B cell (primary cell): ENCODE results near the gene GSC2. TPM values are rescaled to one million over a fixed set of nuclear protein-coding genes. Genes with fewer than 3 reads are reported as not detected.

Source experiments
- ATAC-seq: fragments of 200-7000 bp; cut with Tn5 transposase; one replicate; pipeline ENCODE4 v1.10.0; 2021; ENCODE audit warnings: low read depth, mild to moderate bottlenecking, moderate number of reproducible peaks, moderate library complexity
- CTCF ChIA-PET: fragments of 350-600 bp; sonication (Branson Sonifier 250); formaldehyde crosslinking; loops from one replicate; lab custom pipeline; 2021; ENCODE audit warnings: antibody characterized with exemption, inconsistent platforms; lab: Charles Lee
- POLR2A ChIA-PET: fragments of 350-600 bp; sonication (Branson Sonifier 250); formaldehyde crosslinking; loops from one replicate; lab custom pipeline; 2021; ENCODE audit warnings: antibody characterized with exemption; lab: Charles Lee
- DNase-seq: peaks from one replicate; pipeline ENCODE4 v3.0.0; 2013
- H2AFZ ChIP-seq: 2 replicates; pipeline ENCODE4 v1.6.1; 2012; ENCODE audit warnings: mild to moderate bottlenecking, low read depth, low read length; ENCODE audit not compliant: insufficient read depth, poor library complexity, severe bottlenecking
- H3K27ac ChIP-seq, 2 donors: 1 replicate in 1 of 2; 2 replicates in 1 of 2; pipeline ENCODE4 v1.5.1; 2012 to 2013; ENCODE audit warnings: low read length in 2 of 2, mild to moderate bottlenecking in 2 of 2, moderate library complexity in 1 of 2
- H3K27me3 ChIP-seq, 4 experiments: fragments of 200-600 bp in 1 of 4; sonication (generic) in 1 of 4; replicated peaks in 1 of 4; 1 replicate in 2 of 4; 2 replicates in 2 of 4; pipeline versions ENCODE4 v1.6.1 to v1.7.0; 2013 to 2016; ENCODE audit warnings: low read length in 3 of 4, mild to moderate bottlenecking in 2 of 4, mixed read lengths in 1 of 4, moderate library complexity in 1 of 4; ENCODE audit not compliant: insufficient read depth in 4 of 4, control insufficient read depth in 3 of 4; ENCODE audit errors: control extremely low read depth in 1 of 4
- H3K36me3 ChIP-seq, 2 experiments: replicated peaks in 1 of 2; 1 replicate in 1 of 2; 2 replicates in 1 of 2; pipeline versions ENCODE4 v1.6.1 to v1.7.1; 2013; ENCODE audit warnings: low read length in 1 of 2; ENCODE audit not compliant: insufficient read depth in 2 of 2, control insufficient read depth in 1 of 2; ENCODE audit errors: control extremely low read depth in 1 of 2, extremely low read depth in 1 of 2
- H3K4me1 ChIP-seq, 2 donors: fragments of 200-600 bp in 1 of 2; sonication (generic) in 1 of 2; 1 replicate in 1 of 2; 2 replicates in 1 of 2; pipeline versions ENCODE4 v1.5.1 to v1.6.1; 2013 to 2017; ENCODE audit warnings: low read length in 2 of 2; ENCODE audit not compliant: control insufficient read depth in 2 of 2, insufficient read depth in 2 of 2
- H3K4me2 ChIP-seq: replicated peaks from 2 replicates; pipeline ENCODE3; 2012; ENCODE audit warnings: mild to moderate bottlenecking, low read depth, low read length; ENCODE audit not compliant: poor library complexity, severe bottlenecking
- H3K4me3 ChIP-seq, 5 experiments: fragments of 200-600 bp in 1 of 5; sonication (generic) in 1 of 5; 1 replicate in 3 of 5; 2 replicates in 2 of 5; pipeline versions ENCODE4 v1.5.1 to v1.7.0; 2011 to 2016; ENCODE audit warnings: low read length in 4 of 5, mild to moderate bottlenecking in 4 of 5, low read depth in 2 of 5, control low read depth in 1 of 5, moderate library complexity in 1 of 5; ENCODE audit not compliant: insufficient read depth in 1 of 5; ENCODE audit errors: control extremely low read depth in 1 of 5, extremely low read depth in 1 of 5
- H3K79me2 ChIP-seq: fragments of 200-600 bp; sonication (generic); one replicate; pipeline ENCODE4 v1.6.0; 2016; ENCODE audit warnings: low read length; ENCODE audit not compliant: control insufficient read depth, insufficient read depth
- H3K9ac ChIP-seq: fragments of 200-600 bp; sonication (generic); 2 replicates; pipeline ENCODE4 v1.6.1; 2017; ENCODE audit warnings: mild to moderate bottlenecking, low read length, moderate library complexity
- H3K9me3 ChIP-seq, 3 donors: one replicate each; pipeline versions ENCODE4 v1.6.1 to v1.7.1; 2013; ENCODE audit warnings: low read length in 2 of 3; ENCODE audit not compliant: control insufficient read depth in 2 of 3, insufficient read depth in 1 of 3; ENCODE audit errors: control extremely low read depth in 1 of 3
- H4K20me1 ChIP-seq: 2 replicates; pipeline ENCODE4 v1.6.0; 2012; ENCODE audit warnings: mild to moderate bottlenecking, low read length; ENCODE audit not compliant: insufficient read depth, control insufficient read depth, poor library complexity, severe bottlenecking
- H3K27ac Mint-ChIP-seq: one replicate; pipeline ENCODE4 v1.8.0; 2021; ENCODE audit warnings: mixed read lengths
- H3K27me3 Mint-ChIP-seq: one replicate; pipeline ENCODE4 v1.8.0; 2021; ENCODE audit warnings: mixed read lengths
- H3K4me1 Mint-ChIP-seq: one replicate; pipeline ENCODE4 v1.8.0; 2021; ENCODE audit warnings: mixed read lengths
- H3K4me3 Mint-ChIP-seq: one replicate; pipeline ENCODE4 v1.8.0; 2021; ENCODE audit warnings: mixed read lengths
- H3K9me3 Mint-ChIP-seq: one replicate; pipeline ENCODE4 v1.8.0; 2022; ENCODE audit warnings: mixed read lengths; ENCODE audit not compliant: insufficient read depth
- CTCF ChIP-seq: fragments of 200-600 bp; IDR thresholded peaks from one replicate; pipeline ENCODE4 v1.8.0; 2022; ENCODE audit warnings: antibody characterized with exemption, mild to moderate bottlenecking
- EZH2 ChIP-seq: IDR thresholded peaks from 2 replicates; pipeline ENCODE4 v1.6.1; 2012; ENCODE audit warnings: borderline replicate concordance, low read depth, mild to moderate bottlenecking, moderate library complexity, low read length; ENCODE audit not compliant: insufficient read depth, poor library complexity, severe bottlenecking
- WGBS: methylation state at CpG from one replicate; pipeline ENCODE4 v1.1.5; 2013; ENCODE audit warnings: missing lambda C conversion rate; ENCODE audit not compliant: insufficient coverage; 5-methylcytosine and 5-hydroxymethylcytosine counted together
- intact Hi-C: fragments of 100-400 bp; cut with micrococcal nuclease; formaldehyde crosslinking; loops from one replicate; pipeline ENCODE4 v1.10.0; 2022
- polyA plus RNA-seq: library from polyadenylated mRNA; depleted of rRNA; stranded (reverse); fragments of >200 nt; gene quantifications from 2 replicates; pipeline ENCODE4 v1.2.3, GENCODE V29; 2012
- total RNA-seq, 2 donors: library from RNA; stranded (reverse); fragments of 120-200 nt in 1 of 2; gene quantifications; 1 replicate in 1 of 2; 2 replicates in 1 of 2; pipeline versions ENCODE4 v1.2.3 to v1.2.4, GENCODE V29; 2013 to 2022

The GSC2 gene
- total and polyA plus RNA-seq, 2 donors (not counting 1 experiment from before 2014, with no cell fraction given): not detected

DNA sequence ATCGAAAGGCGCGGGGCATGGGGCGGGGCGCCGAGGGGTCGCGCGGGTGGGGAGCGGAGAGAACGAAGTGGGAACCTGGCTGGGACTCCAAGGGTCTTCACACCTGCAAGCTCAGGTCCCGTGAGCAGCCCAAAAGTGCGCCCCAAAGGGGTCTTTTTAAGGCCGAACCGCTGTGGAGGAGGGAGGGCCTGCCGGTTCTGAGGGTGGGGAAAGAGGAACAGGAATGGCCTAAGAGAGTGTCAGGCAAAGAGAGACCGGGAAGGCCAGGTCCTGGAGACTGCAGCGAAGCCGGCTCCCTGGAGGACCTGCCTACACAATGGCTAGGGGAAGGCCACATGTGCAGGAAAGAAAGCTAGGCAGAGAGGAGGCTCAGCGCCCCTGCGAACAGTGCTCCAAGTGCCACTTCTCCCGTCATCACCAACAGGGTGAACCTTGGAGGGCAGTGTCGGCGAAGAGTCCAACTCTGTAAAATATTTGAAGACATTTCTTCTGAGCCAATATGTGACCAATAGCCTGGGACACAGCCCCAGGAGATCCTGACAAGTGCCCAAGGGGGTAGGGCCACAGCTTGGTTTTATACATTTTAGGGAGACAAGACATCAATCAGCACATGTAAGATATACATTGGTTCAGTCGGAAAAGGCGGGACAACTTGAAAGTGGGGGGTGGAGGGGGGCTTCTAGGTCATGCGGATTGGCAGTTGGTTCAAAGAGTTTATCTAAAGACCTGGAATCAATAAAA, 27.2 kb downstream of the GSC2 start:
- ATAC-seq (no peak), DNase-seq (no peak)
- no peaks in the 10 kb centered on the region for H3K27me3 ChIP-seq
- ChIA-PET POLR2A (interaction anchor here (0.6 to 1.8 kb wide), 5 partner anchors 22 to 1387 kb away, joined by 3 to 20 read pairs (median 3); partner anchors contain the start of genes CDC45, DGCR6 and ESS2), CTCF (interaction anchor here (1.4 to 2.8 kb wide), 3 partner anchors 11 to 22 kb away, joined by 3 to 9 read pairs (median 4); partner anchors contain the start of gene ESS2)
- H3K36me3 ChIP-seq: no peaks in the 10 kb centered on the region
- Mint-ChIP-seq H3K27me3 (no peaks in the 10 kb centered on the region), H3K27ac (peak overlapping the region; percentile 82), H3K4me3 (peak overlapping the region; percentile 91), H3K9me3 (no peaks in the 10 kb centered on the region), H3K4me1 (peaks cover 38% of the 10 kb centered on the region)
- no peaks in the 10 kb centered on the region for H3K9me3 ChIP-seq
- peaks cover 48% of the 10 kb centered on the region for H3K79me2 ChIP-seq
- H4K20me1 ChIP-seq: peaks cover 38% of the 10 kb centered on the region
- H3K4me3 ChIP-seq: peak overlapping the region in 4 of 5 experiments; percentile 46 to 85 (median 54)
- peak overlapping the region; percentile 82 for H3K9ac ChIP-seq
- peak overlapping the region; percentile 88 for H3K4me2 ChIP-seq
- TF ChIP-seq EZH2 (no peak), CTCF (no peak)
- intact Hi-C loops: loop anchor here (1.0 to 5.0 kb wide), 7 partner anchors 14 to 994 kb away; partner anchors contain the start of genes C22orf39, CDC45, CLTCL1 and ESS2
- H3K4me1 ChIP-seq: peaks cover 39 to 42% of the 10 kb centered on the region in 2 donors
- H3K27ac ChIP-seq: peak overlapping the region in 1 of 2 donors; percentile 46
- WGBS: 30% methylated on average over 24 of the region's 27 CpGs
- H2AFZ ChIP-seq: peak overlapping the region; percentile 96
